GM12872 (cell line): ENCODE data around the gene ENDOU.

ENCODE experiments used
- CTCF ChIP-seq: IDR thresholded peaks from 3 replicates; pipeline ENCODE4 v1.5.1; 2011; ENCODE audit warnings: low read depth, mild to moderate bottlenecking, low read length, moderate library complexity; ENCODE audit not compliant: insufficient read depth

ENDOU gene

GRCh38 chr12:47754126-47754525 lies 28.8 kb upstream of the ENDOU start:
- TF ChIP-seq CTCF, result no peak

- TF ChIP-seq CTCF, result no peak
Measured at GRCh38 chr12:47753021-47754001, 28.0 kb upstream of the ENDOU start.

- TF ChIP-seq CTCF, result no peak
Measured at GRCh38 chr12:47752552-47752951, 27.3 kb upstream of the ENDOU start.

- TF ChIP-seq CTCF, result no peak
Measured at GRCh38 chr12:47752121-47752520, 26.8 kb upstream of the ENDOU start.

GRCh38 chr12:47751561-47751960 lies 26.3 kb upstream of the ENDOU start:
- TF ChIP-seq CTCF, result no peak

- no peak for TF ChIP-seq CTCF
Measured at GRCh38 chr12:47750916-47751470, 25.7 kb upstream of the ENDOU start.

GRCh38 chr12:47750229-47750798 lies 25.0 kb upstream of the ENDOU start:
- no peak for TF ChIP-seq CTCF
